Pancreas (tissue), 10 donors: Measurements from ENCODE around the gene TNNI2. TPM values are rescaled to one million over a fixed set of nuclear protein-coding genes. Genes with fewer than 3 reads are reported as not detected.

Experiments used
- ATAC-seq, 4 donors: fragments of 200-7000 bp; cut with Tn5 transposase; one replicate each; pipeline versions ENCODE4 v1.8.0 to v1.9.1; 2020; ENCODE audit warnings: mild to moderate bottlenecking in 4 of 4, moderate library complexity in 4 of 4
- DNase-seq, 6 donors: peaks; one replicate each; pipeline ENCODE4 v3.0.0-alpha.2; 2020
- FAIRE-seq: peaks from 2 replicates; lab custom pipeline; 2012; peaks lifted over from hg19 to GRCh38; lab: Jason Lieb, UNC
- H3K27ac ChIP-seq, 4 donors: fragments of 200-600 bp; sonication (generic); 1 replicate in 3 of 4; 2 replicates in 1 of 4; pipeline versions ENCODE4 v1.5.0 to v1.8.0; 2020
- H3K27me3 ChIP-seq, 4 donors: fragments of 200-600 bp; one replicate each; pipeline ENCODE4 v1.8.0; 2021
- H3K36me3 ChIP-seq, 3 donors: fragments of 200-600 bp; sonication (generic) in 1 of 3; one replicate each; pipeline versions ENCODE4 v1.5.0 to v1.8.0; 2020 to 2021
- H3K4me1 ChIP-seq, 3 donors: fragments of 200-600 bp; one replicate each; pipeline ENCODE4 v1.8.0; 2021
- H3K4me3 ChIP-seq, 4 donors: fragments of 200-600 bp; sonication (generic) in 2 of 4; one replicate each; pipeline versions ENCODE4 v1.5.0 to v1.8.0; 2020 to 2021
- H3K9me3 ChIP-seq, 4 donors: fragments of 200-600 bp; one replicate each; pipeline ENCODE4 v1.8.0; 2021
- WGBS, 2 donors: extraction: QIAGEN DNeasy Blood & Tissue Kit; methylation state at CpG; one replicate each; pipeline ENCODE4 v1.1.7; 2013; 5-methylcytosine and 5-hydroxymethylcytosine counted together
- intact Hi-C, 3 donors: fragments of 100-400 bp; cut with DNase I; formaldehyde crosslinking; loops; one replicate each; pipeline versions ENCODE4 v1.11.1 to v1.14.2; 2022
- polyA plus RNA-seq, 2 donors: library from polyadenylated mRNA; stranded (reverse); fragments of 200-250 nt; gene quantifications; one replicate each; pipeline ENCODE4 v1.2.3, GENCODE V29; 2013
- total RNA-seq, 6 donors: library from RNA; stranded (reverse); fragmentation: NEBNext Ultra II Directional in 4 of 6; extraction: Animal tissue kit (Norgen Biotek cat#: 25700) in 4 of 6; gene quantifications; one replicate each; pipeline versions ENCODE4 v1.2.1 to v1.2.4, GENCODE V29; 2021 to 2023
- TF ChIP-seq, protein P1 (sequence below), 4 donors: fragments of 200-600 bp; sonication (generic) in 3 of 4; IDR thresholded peaks; one replicate each; pipeline versions ENCODE4 v1.5.0 to v1.8.0; 2021; ENCODE audit warnings: antibody characterized with exemption in 4 of 4
- donor health status: healthy with polysubstance abuse.
- donor health status: DM: no; HTN: no; CAD: no; lungs with moderate emphysema.
- donor health status: DM: no; HTN: no; CAD: no.
- donor health status: control.
- donor health status: control.
- donor health status: Bipolar disorder and iron deficiency.
- donor health status: DM: yes; HTN: yes; CAD: no.
- donor health status: DM: no; HTN: no; CAD: no.
- donor health status: DM: no; HTN: no; CAD: no.
- donor health status: DM: yes; HTN: yes; CAD: no.

TNNI2 gene
- total and polyA plus RNA-seq, 8 donors = 2.5 to 57.4 (median 6.6) TPM; not detected in 1

DNA sequence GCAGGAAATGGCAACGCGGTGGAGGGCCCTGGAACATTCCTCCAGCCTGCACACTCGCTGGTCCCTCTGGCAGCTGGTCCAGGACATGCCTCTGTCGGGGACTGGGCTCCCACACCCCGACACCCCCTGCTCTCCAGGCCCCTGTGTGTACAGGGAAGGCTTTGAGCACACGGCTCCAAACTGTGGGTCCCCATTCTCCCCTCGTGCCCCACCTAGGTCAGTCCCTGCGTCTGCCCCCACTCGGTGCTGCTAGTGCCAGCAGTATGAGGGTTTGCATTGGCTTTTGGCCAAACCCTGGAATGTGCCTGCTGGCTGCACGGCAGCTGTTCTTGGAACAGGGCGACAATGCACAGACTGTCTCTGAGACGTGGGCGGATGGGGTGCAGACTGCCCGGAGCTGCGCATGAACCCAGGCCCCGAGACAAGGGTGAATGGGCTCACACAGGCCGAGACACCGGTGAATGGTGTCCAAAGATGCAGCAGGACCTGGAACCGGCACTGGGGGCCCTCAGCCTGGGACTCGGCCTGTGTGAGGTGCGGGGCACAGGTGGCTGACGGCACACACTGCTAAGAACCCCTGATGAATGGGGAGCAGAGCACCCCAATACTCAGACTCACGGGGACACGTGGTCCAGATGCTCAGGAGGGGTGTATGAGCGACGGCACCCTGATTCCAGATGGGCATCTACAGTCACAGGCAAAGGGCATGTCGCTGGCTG is 11.5 kb upstream of the TNNI2 start:
- ATAC-seq (peak; percentile 38 to 67 (median 58)), DNase-seq (peak; percentile 75 to 90 (median 82)), FAIRE-seq (no peak)
- TF ChIP-seq, protein P1, sequence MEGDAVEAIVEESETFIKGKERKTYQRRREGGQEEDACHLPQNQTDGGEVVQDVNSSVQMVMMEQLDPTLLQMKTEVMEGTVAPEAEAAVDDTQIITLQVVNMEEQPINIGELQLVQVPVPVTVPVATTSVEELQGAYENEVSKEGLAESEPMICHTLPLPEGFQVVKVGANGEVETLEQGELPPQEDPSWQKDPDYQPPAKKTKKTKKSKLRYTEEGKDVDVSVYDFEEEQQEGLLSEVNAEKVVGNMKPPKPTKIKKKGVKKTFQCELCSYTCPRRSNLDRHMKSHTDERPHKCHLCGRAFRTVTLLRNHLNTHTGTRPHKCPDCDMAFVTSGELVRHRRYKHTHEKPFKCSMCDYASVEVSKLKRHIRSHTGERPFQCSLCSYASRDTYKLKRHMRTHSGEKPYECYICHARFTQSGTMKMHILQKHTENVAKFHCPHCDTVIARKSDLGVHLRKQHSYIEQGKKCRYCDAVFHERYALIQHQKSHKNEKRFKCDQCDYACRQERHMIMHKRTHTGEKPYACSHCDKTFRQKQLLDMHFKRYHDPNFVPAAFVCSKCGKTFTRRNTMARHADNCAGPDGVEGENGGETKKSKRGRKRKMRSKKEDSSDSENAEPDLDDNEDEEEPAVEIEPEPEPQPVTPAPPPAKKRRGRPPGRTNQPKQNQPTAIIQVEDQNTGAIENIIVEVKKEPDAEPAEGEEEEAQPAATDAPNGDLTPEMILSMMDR (IDR thresholded peaks at IDR 0.05) = no peak
- 31 to 37% methylated on average over 27 of the region's 27 CpGs for WGBS, 2 donors
- Histone ChIP-seq H3K4me1 (peaks cover 31 to 39% (median 36%) of the 10 kb centered on the region in 3 donors), H3K4me3 (no peak overlapping the region), H3K27ac (peak overlapping the region; percentile 68 to 78 (median 74)), H3K9me3 (no peaks in the 10 kb centered on the region), H3K36me3 (no peaks in the 10 kb centered on the region), H3K27me3 (no peaks in the 10 kb centered on the region)
- intact Hi-C loops = no loop called here

DNA sequence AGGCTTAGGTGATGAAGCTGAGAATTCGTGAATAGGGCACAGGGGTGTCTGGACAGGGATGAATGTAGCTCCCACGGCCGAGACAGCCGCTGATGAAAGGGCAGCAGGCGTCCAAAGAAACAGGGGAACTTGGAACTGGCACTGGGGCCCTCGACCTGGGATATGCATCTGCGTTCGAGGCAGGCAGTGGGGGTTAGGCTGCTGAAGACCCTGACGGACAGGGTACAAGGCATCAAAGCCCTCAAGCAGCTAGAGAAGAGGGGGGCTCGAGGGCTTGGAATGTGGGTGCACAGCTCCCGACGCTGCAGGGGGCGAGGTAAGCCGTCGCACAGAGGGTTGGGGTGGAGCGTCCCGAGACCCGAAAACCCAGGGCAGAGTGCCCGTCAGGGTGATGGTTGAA is 10.8 kb upstream of the TNNI2 start:
- Histone ChIP-seq H3K27me3 (no peaks in the 10 kb centered on the region), H3K36me3 (no peaks in the 10 kb centered on the region), H3K27ac (no peak overlapping the region), H3K9me3 (no peaks in the 10 kb centered on the region), H3K4me1 (peaks cover 36 to 43% (median 37%) of the 10 kb centered on the region in 3 donors), H3K4me3 (no peak overlapping the region)
- TF ChIP-seq, protein P1 (IDR thresholded peaks at IDR 0.05) = no peak
- 87 to 91% methylated on average over 19 of the region's 19 CpGs for WGBS, 2 donors
- DNase-seq (peak in 3 of 6 donors; percentile 34 to 58 (median 55)), FAIRE-seq (no peak), ATAC-seq (no peak)
- intact Hi-C loops = no loop called here

DNA sequence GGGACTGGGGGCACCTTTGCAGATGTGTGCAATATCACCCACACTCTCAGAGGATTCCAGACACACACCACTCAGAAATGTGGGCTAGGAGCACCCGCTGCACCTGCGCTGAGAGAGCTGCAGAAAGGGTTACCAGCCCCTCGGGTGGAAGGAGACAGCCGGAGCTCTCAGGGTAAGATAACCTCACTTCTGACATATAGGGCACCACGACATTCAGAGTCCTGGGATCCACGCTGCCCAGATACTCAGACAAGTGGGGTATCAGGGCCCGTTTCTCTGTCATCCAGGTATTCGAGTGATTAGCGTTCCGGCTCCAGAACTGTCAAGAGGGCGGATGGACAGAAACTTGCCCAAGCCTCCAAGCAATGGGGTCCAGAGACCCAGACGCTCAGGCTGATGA is 10.2 kb upstream of the TNNI2 start:
- Histone ChIP-seq H3K36me3 (no peaks in the 10 kb centered on the region), H3K9me3 (no peaks in the 10 kb centered on the region), H3K27me3 (no peaks in the 10 kb centered on the region), H3K4me3 (no peak overlapping the region), H3K27ac (no peak overlapping the region), H3K4me1 (peaks cover 39 to 50% (median 42%) of the 10 kb centered on the region in 3 donors)
- FAIRE-seq (no peak), ATAC-seq (no peak), DNase-seq (no peak)
- WGBS, 2 donors = 88 to 91% methylated on average over 12 of the region's 12 CpGs
- TF ChIP-seq, protein P1 (IDR thresholded peaks at IDR 0.05) = no peak
- intact Hi-C loops = no loop called here

DNA sequence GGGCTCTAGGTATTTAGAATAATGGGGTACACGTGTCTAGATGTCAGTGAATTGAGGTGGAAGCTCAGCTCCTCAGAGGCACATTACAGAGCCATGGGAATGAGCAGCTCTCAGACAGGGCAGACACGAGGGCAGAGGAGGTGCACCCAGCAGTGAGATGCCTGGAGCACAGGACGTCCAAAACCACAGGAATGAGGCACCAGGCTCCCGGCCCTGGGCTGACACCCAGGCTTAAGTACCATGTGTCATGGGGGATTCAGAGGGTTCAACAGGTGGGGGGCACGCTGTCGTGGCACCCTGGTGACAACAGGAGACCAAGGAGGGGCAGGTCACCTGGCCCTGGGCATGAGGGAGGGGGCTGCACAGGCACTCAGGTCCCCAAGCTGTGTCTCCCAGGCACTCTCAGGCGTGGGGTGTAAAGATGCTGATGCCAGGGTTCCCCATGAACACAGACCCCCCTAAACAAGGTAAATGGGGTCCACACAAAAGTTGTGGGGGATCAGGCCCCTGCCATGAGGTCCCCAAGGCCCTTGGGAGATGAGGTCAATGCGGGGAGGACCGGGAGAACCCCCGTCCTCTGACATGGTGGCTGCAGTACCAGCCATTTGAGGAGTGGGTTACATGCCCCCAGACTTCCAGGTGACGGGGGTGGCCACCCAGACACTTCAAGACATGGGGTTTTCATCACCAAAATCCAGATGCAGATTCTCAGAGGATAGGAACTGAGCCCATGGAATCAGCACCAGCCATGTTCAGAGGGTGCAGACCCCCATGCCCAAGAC is 9.6 kb upstream of the TNNI2 start:
- H3K27me3 ChIP-seq = no peaks in the 10 kb centered on the region
- H3K4me3 ChIP-seq = no peak overlapping the region
- no peak for FAIRE-seq
- peak in 3 of 6 donors; percentile 35 to 60 (median 56) for DNase-seq
- no peak overlapping the region for H3K27ac ChIP-seq
- H3K9me3 ChIP-seq = no peaks in the 10 kb centered on the region
- no peak for ATAC-seq
- TF ChIP-seq, protein P1 (IDR thresholded peaks at IDR 0.05) = no peak
- no peaks in the 10 kb centered on the region for H3K36me3 ChIP-seq
- 80 to 85% methylated on average over 11 of the region's 11 CpGs for WGBS, 2 donors
- peaks cover 42 to 54% (median 44%) of the 10 kb centered on the region in 3 donors for H3K4me1 ChIP-seq
- intact Hi-C loops = no loop called here
